GM12865 (cell line): ENCODE data around the gene CRHR2.

Experiments
- DNase-seq: peaks from one replicate; pipeline ENCODE4 v3.0.0; 2010; ENCODE audit warnings: low read depth
- H3K4me3 ChIP-seq: 2 replicates; pipeline ENCODE4 v1.5.1; 2011; ENCODE audit warnings: mild to moderate bottlenecking, low read depth, low read length, control low read depth
- TF ChIP-seq, protein P1 (sequence below): IDR thresholded peaks from 2 replicates; pipeline ENCODE4 v1.5.1; 2011; ENCODE audit warnings: low read length, control low read depth, low read depth, inconsistent platforms; ENCODE audit not compliant: insufficient read depth; ENCODE audit errors: missing control alignments

CRHR2 gene

DNA sequence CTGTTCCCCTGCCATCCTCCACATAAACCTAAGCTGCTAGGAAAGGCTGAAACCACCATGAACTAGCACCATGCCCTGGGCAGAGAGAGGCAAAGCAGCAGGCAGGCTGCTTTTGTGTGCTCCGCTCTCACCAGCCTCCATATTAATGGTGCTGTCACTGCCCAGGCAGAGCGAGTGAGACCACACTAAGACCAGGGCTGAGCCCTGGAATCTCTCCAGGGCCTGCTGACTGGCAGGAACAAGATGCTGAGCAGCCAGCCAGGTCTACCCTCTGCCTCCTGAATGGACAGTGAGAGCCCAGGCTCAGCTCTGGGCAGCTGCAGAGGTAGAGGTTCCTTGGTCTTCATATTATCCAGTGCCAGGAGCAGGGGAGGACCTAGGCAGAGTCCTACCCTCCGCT lies 1.6 kb upstream of the CRHR2 start:
- no peak for DNase-seq
- TF ChIP-seq, protein P1, sequence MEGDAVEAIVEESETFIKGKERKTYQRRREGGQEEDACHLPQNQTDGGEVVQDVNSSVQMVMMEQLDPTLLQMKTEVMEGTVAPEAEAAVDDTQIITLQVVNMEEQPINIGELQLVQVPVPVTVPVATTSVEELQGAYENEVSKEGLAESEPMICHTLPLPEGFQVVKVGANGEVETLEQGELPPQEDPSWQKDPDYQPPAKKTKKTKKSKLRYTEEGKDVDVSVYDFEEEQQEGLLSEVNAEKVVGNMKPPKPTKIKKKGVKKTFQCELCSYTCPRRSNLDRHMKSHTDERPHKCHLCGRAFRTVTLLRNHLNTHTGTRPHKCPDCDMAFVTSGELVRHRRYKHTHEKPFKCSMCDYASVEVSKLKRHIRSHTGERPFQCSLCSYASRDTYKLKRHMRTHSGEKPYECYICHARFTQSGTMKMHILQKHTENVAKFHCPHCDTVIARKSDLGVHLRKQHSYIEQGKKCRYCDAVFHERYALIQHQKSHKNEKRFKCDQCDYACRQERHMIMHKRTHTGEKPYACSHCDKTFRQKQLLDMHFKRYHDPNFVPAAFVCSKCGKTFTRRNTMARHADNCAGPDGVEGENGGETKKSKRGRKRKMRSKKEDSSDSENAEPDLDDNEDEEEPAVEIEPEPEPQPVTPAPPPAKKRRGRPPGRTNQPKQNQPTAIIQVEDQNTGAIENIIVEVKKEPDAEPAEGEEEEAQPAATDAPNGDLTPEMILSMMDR: no peak
- H3K4me3 ChIP-seq: no peak overlapping the region

DNA sequence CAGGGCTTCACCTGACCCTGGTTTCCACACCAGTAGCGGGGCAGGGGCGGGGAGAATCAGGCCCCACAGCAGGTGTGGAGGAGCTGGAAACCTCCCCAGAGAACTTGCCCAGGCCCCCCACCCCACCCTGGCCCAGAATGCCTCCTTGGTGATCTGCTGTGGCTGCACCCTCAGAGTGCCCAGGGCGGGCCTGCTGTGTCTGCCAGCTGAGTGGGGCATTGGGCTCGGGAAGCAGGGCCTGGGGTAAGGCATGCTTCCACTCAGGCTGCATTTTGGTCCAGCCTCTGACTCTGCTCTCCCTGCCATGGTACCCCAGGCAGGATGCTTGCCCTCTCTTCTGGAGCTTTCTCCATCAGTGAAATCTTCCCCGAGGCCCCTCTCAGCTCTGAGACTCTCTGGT lies 1.1 kb upstream of the CRHR2 start:
- no peak overlapping the region for H3K4me3 ChIP-seq
- no peak for DNase-seq
- TF ChIP-seq, protein P1: no peak

DNA sequence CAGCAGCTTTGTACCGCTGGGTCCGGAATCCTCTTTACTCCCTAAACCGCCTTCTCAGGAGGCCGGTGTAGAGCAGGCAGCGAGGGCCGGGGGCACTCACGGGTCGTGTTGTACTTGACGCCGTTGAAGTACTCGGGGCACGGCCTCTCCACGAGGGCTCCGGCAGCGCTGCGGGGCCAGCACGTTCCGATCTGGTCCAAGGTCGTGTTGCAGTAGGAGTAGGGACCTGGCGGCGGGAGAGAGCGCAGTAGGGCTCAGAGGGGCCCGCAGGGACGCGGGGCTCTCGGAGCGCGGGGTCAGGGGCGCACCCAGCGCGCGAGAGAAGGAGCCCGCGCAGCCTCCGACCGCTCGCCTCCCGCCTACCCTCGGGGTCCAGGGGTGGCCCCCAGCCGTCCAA lies 443 bp downstream of the CRHR2 start:
- TF ChIP-seq, protein P1: no peak
- DNase-seq: no peak
- no peak overlapping the region for H3K4me3 ChIP-seq

DNA sequence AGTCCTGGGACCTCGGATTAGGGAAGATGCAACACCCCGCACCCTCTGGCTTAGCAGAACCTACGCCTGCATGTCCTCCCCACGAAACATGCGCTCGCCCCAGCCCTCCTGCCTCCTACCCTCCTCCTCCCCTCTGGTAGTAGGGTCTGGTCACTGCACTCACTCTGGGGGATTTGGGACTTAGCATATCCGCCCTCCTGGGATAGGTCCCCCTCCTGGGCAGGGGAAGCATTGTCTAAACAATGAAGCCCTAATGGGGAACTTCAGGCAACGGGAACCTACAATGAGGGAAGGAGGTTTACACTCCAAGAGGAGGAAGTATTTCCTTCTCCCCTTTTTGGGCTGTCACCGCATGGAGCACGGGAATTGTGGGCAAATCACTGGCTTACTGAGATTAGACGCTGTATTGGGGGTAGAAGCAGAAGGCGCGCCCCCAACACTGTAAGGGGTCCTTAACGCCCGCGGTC lies 892 bp downstream of the CRHR2 start:
- H3K4me3 ChIP-seq: no peak overlapping the region
- no peak for DNase-seq
- TF ChIP-seq, protein P1: no peak

DNA sequence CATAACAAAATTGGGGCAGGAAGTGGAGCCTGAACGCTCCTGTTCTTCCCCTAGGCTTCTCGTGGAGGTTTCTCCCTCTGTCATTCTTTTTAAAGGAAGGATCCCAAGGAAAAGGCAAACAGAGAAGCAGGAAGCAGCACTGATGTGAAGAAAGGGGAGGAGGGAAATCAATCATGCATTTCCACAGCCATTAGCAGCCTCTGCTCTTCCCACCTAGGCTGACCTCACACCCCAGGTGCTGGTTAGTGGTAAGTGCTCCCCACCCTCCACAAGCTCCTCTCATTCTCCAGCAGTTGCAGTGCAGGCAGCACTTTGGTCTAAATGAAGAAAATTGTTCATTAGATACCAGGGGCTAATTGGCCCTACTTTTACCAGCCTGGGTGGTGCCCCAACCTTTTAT lies 2.6 kb downstream of the CRHR2 start:
- H3K4me3 ChIP-seq: no peak overlapping the region
- no peak for DNase-seq

DNA sequence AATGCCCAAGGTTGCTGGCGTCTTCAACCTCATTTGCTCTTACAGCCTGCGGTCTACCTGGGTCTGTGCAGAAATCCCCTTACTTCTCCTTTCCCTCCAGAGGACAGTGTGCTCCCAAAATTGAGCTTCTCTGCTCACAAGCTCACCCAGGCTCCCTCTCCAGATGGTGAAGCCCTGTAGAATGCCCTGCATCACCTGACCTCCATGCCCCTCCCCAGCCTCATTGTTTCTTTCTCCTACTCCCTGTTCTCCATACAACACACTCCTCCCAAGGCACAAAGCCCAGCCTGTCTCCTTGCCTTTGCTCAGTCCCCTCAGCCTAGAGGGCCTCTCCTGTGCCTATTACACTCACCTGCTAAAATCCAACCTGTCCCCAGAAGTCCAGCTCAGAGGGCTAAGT lies 3.5 kb downstream of the CRHR2 start:
- DNase-seq: no peak
- H3K4me3 ChIP-seq: no peak overlapping the region
- TF ChIP-seq, protein P1: no peak

More for the DNA sequence above, 2.6 kb downstream of the CRHR2 start:
- TF ChIP-seq, protein P1: no peak

DNA sequence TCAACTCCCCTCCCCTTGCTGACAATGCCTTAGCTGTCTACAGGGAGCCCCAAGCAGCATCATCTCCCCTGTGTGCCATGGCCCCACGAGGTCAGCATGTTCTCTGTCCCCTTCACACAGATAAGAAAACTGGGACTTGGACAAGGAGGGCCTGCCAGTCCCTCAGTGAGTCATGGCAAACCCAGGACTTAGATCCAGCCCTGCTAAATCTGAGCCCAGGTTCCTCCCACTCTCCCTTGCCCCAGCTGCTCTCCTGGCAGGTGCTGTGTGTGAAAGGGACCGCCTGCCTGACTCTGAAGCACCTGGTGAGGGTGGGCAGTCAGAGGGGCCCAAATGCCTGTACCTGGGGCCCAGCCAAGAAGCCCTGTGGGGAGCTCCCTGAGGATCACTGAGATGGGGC lies 7.4 kb downstream of the CRHR2 start:
- TF ChIP-seq, protein P1: no peak
- H3K4me3 ChIP-seq: no peak overlapping the region
- no peak for DNase-seq
